GM18867 (cell line): ENCODE measurements around the gene BANK1.

Experiments
- ATAC-seq: cut with Tn5 transposase; IDR thresholded peaks from one replicate; pipeline ENCODE4 v1.9.1; 2021; ENCODE audit warnings: mild to moderate bottlenecking, moderate library complexity; ENCODE audit not compliant: unreplicated experiment

BANK1 gene

DNA sequence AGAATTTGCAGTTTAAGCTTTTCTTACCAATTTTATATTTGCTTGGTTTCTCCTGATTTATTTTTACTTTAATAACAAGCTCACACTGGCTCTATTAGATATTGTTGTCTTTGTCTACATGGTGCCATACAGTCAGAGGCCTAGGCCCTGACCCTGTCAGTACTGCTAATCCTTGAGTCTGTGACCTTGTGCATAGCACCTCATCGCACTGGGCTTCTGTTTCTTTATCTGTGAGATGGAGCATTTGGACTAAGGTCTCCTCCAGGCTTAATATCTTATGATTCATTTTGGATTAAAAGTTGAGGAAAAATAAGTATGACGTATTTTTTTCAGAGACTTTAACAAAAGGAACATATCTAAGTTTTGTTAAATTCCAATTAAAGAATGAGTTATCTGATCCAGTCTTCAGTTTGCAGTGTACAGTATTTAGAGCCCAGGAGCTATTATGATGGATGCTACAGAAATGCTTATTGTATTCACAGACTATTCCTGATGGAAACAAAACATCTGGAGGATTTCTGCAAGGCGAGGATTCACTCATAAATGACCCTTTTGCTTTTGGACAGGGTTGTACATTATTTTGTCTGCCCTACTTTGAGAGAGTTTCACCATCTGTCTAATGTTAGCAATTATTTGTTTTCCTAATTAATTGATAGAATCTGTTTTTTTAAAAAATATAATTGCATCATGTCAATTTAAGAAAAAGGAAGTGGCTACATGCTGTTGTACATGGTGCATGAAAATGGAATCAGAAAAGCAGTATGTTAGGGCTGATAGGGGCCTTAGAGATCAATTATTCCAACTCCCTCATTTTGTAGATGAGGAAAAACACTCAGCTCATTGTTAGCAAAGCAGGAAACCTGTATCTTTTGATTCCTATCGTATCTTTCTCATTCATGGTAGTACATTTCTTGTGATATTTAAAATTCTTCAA, 203.6 kb downstream of the BANK1 start:
- ATAC-seq: no peak

DNA sequence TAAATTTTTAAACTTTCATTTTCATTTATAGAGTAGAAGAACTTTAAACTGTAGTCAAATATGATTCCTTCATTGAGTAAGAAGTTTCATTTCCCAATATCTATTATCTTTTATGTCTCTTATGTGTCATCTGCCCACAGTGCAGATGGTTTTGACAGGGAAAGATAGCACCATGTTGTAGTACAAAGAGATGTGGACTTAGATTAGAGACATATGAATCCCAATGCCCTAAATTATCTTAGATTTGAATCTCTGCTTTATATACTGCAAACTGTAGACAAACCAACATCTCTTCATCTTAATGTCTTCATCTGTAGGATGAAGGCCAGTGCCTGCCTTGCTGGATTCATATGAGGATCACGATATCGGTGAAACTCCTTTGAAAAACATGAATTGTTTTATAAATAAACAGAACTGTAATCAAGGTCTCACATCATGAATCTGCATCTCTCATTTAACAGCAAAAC, 217.5 kb downstream of the BANK1 start:
- peak; percentile 91 for ATAC-seq

DNA sequence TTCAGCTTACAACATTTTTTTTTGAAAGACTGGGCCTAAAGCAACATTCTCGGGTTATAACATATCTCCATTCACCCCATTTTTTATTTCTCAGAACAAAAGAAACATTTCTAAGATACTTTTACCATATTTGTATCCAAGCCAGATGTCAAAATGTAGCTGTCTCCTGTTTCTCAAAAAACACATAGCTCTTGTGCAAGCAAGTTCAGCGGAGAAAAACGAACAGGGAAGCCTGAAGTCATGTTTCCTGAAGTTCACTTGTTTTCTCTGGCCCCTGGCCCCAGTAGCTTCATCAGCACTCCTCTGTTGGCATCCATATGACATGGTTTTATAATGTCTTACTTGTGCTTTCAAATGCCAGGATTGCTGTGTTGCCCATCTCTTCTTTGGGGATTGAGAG, 218.2 kb downstream of the BANK1 start:
- no peak for ATAC-seq

DNA sequence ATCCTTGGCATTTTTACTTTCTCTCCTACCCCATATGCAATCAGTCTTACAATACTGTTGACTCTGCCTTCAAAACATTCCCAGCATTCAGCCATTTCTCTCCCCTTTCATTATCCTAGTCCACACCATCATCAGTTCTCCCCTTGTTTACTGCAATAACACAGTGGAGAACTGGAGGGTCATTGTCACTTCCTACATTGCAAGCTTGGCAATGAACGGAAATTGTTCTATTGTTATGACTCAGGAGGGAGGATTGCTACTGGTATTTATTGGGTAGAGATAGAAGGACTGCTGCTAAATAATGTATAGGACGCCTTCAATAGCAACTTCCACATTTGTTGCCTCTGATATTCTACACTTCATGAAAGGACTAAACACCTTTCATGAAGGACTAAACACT, 231.8 kb downstream of the BANK1 start:
- no peak for ATAC-seq

DNA sequence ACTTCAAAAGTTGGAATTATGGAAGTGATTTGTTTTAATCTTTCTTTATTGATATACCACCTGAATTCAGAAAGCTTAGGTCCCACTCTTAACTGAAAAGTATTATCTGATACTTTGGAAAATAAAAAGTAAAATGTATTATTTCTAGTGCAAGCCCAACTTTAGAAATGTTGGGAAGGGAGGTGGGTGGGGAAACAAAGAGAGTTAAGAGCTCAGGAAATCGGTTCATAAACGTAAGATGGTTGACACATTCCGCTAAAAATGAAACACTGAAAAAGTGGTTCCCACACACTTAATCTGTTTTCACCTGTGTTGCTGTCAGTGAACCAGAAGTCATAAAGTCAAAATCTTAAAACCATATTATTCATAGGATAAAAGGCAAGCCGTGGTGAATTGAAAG, 237.4 kb downstream of the BANK1 start:
- no peak for ATAC-seq

DNA sequence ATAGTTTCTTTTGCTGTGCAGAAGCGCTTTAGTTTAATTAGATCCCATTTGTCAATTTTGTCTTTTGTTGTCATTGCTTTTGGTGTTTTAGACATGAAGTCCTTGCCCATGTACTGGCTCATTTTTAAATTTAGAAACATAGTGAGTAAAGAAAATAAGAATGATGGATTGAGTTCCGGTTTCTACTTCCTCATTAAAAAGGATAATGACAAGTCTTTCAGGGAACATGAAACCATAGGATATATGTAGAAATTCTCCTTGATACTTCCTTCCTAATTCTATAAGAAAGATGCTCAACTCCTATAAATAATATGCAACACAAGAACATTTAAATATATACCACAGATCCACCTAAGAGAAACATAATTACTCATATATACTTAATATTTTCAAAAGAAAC, 240.9 kb downstream of the BANK1 start:
- ATAC-seq: no peak

DNA sequence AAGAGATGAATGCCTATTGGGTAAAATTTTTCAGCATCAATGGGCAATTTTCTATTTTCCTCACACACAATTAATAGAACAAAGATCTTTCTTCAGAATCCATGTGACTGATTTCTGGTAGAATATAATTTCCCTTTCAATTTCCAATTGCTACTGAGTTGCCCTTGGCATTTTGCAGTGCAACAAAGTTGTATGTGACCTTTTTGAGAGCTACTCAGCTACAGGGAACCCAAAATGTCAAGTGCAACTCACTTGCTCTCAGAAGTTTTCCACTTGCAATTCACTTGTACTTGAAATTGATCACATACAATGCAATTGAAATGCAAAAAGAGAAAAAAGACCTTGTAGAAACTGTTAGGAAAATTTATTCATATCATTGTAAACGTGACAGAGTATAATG, 245.5 kb downstream of the BANK1 start:
- no peak for ATAC-seq

DNA sequence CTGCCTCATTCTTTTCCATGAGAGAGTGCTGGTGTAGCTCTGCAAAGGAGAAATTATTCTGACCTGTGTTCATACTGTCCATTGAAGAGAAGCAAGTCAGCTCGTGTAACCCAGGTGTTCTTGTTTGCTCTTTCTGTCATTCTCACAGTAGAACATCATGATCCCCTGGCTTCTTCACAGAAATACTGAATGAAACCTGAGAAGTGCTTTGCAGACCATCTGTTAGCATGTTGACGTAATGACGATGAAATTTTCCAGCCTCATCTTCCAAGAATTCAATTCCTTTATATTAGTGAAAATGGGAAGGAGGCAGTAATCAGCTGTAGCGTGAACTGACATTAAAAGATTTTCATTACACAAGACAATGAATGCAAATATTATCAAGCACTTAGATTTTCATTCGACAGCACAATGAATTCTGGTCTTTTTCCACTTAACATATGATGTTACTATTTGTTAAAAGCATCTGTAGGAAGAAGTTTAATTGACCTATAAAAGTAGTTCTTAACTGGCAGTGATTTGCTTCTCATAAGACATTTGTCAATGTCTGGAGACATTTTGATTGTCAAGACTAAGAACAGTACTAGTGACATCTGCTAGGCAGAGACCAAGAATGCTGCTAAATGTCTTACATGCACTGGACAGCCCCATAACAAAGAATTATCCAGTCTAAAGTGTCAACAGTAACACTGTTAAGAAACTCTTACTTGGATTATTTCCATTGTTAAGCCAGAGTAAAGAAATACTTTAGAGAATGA, 246.3 kb downstream of the BANK1 start:
- no peak for ATAC-seq

DNA sequence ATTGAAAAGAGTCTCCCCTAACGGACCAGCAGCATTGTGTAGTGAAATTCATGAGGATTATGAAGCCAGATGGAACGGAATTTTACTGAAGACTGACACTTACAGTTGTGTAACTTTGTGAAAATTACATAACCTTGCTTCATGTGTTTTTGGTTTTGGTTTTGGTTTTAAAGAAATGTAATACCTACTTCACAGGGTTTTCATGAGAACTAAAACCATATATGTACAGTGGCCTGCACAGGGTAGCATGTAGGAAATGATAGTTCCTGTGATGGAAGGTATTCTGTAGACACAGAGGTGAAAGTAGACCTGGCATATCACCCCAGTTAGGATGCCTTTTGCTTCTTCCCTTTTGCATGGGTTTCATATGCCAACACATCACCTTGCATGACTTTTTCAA, 247.0 kb downstream of the BANK1 start:
- ATAC-seq: peak; percentile 76

DNA sequence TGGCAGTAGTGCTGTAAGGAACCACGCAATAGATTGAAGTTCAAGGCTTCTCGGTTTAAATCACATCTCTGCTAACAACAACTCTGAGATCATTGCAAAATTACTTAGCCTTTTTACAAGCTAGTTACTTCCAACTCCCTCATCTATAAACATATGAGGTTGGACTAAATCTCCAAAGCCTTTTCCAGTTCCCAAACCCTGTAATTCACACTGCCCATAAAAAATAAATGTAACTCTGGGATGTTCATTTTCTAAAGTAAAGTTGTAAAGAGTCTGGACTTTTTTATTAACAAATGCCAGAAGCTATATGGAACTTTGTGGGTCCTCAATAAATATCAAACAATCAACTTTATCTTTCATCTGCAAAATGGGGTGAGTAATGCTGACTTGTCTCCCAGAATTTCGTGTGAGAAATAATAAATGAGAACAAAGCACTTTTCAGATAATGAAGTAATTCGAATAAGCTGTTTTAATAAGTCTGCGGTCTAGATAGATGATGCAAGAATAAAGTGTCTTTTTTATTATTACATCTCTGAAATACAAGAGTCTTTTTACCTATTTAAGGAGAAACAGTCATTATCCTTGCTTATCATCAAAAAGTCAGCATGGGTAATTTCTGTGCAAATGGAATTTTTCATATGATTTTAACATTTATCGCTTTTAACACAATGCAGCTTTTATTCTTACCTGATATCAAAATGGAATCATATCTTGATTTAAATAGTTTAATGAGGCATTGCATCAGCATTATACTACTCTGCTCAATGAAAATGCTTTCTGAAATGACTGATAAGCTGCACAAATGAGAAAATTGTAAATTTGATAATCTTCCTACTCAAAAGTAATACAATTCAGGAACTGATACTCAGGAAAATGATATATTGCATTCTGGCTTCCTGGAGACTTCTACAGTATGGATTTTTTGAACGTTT, 252.6 kb downstream of the BANK1 start:
- no peak for ATAC-seq

DNA sequence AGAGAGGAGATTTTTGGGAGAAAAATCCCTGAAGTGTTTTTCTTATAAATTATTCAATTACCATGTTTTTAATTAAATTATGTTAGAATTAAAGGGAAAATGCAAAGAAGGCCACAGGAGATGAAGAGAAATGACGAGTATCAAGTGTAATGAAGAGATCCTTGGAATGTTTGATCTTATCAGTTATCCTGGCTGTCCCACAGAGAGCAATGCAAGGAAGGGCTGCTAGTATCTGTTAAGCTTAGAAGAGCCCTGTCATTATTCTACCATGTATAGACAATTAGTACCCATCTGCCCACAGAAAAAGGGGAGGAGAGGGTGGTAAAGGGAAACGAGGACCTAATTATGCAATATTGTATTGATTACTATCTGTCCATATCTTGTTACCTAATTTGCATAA, 257.1 kb downstream of the BANK1 start:
- no peak for ATAC-seq

DNA sequence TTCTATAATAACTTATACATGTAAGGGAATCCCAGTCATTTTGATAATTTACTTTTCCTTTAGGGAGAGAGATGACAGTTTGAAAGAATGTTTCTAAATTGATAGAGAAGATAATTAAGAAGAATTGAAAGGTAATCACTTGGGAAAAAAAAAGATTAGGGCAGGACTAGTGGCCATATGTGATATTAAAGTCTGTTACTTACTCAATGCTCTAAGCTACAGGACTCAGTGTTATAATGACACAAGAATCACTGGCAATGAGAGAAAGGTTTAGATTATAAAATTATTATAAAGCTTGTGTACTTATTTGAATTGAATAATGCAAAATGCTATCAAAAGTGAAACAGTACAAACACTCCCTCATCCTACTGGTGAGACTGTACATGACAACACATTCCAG, 265.3 kb downstream of the BANK1 start:
- ATAC-seq: no peak

DNA sequence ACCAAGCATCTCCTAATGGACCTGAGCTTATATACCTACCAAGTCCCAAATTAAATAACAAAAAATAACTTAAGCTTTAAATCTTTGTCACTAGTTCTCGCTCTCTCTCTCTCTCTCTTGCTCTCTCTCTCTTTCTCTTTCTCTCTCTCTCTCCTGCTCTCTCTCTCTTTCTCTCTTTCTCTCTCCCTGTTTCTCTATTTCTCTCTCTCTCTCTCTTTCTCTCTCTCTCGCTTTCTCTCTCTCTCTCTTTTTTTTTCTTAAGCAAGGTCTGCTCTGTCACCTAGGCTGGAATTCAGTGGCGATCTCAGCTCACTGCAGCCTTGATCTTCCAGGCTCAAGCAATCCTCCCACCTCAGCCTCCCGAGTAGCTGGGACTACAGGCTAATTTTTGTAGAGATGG, 266.6 kb downstream of the BANK1 start:
- ATAC-seq: no peak

DNA sequence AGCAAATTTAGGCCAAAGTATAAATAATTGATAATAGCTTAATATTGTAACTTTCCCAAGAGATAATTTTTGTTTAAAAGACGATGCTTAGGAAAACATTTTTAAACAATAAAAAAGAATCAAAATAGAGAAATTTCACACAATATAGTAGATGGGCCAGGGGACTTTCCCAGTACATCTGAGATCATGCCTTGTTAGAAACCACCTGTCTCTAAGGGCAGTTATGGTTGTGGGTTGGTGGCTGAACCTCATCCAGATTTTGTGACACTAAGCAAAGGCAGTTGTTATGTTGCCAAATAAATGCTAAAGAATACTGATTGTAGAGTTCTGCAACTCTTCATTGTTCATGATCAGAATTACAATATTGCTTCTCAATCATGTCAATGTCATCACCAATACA, 270.6 kb downstream of the BANK1 start:
- ATAC-seq: peak; percentile 88

DNA sequence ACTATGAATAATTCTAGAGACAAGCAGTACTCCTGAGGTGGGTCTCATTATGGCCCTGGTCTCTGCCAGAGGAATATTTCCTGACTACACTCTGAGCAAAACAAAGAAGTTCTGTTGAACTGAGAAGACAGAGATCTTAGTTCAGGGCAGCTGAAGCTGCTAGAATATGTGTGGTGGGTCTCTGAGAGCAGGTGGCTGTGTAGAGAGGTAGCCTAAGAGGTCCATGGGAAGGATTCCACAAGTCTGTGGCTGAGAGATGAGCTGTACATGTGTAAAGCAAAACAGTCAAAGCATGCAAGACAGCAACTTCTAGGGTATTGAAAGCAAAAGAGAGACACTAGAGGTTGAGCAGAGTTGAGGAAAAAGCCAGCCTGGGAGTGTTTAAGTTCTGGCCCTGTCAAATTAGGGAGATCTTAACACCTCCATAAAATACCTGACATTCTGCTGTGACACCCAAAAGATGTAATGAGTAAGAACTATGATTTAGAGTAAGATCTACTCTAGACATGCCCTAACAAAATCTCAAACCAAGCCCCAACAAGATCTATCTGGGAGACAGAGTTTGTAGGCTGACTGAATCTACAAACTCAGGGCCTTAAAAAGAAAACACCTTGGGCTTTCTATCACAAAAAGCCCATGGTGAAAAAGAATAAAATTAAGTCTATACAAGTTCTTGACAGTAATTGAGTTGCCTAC, 274.4 kb downstream of the BANK1 start:
- no peak for ATAC-seq

DNA sequence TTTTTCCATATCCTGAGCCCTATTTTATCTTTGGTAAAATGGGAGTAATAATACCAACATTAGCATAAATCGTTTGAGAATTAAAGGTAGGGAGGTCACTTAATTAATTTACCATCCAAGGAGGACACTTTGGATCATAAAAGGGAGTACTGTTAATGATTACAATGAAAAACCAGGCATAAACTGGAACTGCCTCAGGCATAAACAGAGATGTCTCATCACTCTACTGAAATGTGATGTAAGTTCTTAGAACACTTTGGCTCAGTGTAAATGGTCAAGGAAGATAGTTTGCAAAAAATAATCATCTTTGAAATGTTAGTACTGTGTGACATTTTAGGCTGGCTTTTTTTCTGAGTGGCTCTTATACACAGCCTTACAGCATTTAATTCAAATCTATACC, 286.1 kb downstream of the BANK1 start:
- no peak for ATAC-seq

DNA sequence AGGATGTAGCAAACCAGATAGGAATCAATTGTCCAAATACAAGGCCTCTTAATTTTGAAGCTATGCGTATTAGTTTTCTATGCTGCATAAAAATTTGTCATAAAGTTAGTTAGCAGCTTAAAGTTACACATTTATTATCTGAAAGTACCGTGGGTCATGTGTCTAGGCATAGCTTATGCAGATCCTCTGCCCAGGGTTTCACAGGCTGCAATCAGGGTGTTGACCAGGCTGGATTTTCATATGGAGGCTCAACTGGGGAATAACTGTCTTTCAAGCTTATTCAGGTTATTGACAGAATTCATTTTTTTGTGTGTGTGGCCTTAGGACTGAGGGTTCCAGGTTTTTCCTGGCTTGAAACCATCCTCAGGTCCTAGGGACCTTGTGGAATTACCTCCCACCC, 289.7 kb downstream of the BANK1 start:
- no peak for ATAC-seq

DNA sequence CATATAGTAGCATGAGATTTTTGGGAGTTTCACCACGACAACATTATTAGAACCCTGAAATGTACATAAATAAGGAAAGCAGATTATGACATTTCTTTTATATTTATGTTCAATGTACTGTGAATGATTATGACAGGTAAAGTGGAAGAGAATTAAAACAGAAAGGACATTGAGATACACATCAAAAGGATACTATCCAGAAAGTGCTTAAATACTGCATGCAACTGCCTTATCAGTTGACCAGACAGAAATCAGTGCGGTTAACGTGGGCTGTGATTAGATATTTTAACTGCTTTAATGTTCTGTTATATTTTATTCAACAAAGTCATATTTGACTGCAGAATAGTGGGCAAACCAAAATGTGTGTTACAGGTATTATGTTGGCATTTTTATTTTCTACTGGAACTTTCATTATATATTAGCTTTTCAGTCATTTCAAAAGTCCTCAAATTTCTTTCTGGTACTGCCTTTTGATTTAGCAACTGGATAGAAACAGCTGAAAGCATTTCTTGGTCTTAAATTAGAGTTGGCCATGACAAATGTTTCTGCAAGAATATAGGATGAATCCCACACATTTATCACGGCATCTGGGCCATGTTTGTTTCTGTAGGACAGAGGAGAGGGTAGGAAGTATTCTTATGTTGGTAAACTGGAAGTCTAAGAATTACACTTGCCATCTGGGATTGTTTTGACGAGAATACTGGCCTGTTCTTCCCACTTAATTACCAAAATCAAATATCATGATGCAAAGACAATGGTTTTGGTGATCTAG, 299.5 kb downstream of the BANK1 start:
- ATAC-seq: no peak

DNA sequence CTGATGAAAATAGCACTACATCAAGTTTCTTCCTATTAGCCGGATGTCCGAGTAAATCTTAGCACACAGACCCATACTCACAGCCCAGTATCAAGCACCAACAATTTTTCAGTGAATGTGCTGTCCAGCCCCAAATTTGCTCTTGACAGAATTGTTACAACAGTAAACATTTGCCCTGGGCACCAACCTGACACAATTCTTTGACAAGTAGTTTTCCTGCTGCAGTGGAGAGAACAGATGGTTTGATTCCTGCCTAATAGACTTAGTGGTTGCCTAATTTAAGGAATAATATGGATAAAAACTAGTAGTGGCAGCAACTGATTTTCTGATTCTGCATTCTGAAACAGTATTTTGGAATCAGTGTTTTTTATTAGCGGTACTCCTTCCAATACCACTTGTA, 301.1 kb downstream of the BANK1 start:
- ATAC-seq: no peak

DNA sequence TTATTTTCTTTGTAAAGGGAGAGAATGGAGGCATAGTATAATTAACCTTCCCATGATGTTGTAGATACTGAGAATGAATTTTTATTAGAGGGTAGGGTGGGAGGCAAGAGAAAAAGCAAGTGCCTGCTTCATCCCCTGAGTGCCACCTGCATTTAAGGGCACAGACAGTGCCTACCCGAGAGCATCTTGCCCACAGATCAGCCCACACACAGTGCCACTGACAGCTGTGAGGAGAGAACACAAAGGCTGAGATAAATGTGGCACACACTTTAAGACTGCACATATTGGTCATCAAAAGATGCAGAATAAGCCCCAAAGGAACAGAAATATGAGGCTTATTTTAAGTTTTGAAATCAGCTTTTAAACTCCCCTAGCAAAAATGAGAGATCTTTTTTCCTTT, 304.0 kb downstream of the BANK1 start:
- no peak for ATAC-seq
